ENCODE measurements around the gene SPINT2.

- TF ChIP-seq CTCF (IDR thresholded peaks at IDR 0.05) (no peak), BHLHE40 (IDR thresholded peaks at IDR 0.05; ENCODE audit: low read depth, low read length) (no peak), POLR2A (IDR thresholded peaks at IDR 0.05; ENCODE audit: low read length) (no peak)
- TF ChIP-seq, protein P1, sequence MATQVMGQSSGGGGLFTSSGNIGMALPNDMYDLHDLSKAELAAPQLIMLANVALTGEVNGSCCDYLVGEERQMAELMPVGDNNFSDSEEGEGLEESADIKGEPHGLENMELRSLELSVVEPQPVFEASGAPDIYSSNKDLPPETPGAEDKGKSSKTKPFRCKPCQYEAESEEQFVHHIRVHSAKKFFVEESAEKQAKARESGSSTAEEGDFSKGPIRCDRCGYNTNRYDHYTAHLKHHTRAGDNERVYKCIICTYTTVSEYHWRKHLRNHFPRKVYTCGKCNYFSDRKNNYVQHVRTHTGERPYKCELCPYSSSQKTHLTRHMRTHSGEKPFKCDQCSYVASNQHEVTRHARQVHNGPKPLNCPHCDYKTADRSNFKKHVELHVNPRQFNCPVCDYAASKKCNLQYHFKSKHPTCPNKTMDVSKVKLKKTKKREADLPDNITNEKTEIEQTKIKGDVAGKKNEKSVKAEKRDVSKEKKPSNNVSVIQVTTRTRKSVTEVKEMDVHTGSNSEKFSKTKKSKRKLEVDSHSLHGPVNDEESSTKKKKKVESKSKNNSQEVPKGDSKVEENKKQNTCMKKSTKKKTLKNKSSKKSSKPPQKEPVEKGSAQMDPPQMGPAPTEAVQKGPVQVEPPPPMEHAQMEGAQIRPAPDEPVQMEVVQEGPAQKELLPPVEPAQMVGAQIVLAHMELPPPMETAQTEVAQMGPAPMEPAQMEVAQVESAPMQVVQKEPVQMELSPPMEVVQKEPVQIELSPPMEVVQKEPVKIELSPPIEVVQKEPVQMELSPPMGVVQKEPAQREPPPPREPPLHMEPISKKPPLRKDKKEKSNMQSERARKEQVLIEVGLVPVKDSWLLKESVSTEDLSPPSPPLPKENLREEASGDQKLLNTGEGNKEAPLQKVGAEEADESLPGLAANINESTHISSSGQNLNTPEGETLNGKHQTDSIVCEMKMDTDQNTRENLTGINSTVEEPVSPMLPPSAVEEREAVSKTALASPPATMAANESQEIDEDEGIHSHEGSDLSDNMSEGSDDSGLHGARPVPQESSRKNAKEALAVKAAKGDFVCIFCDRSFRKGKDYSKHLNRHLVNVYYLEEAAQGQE (IDR thresholded peaks at IDR 0.05) = no peak
Measured at GRCh38 chr19:38290631-38291147, 26.3 kb downstream of the SPINT2 start.
